Activated B cell treated with CpG ODN at 0.5 μM for 24 hours (primary cell): ENCODE measurements around the gene BBOF1. TPM values are rescaled to one million over a fixed set of nuclear protein-coding genes. Genes with fewer than 3 reads are reported as not detected.

Experiments
- ATAC-seq: fragments of 200-7000 bp; cut with Tn5 transposase; one replicate; pipeline ENCODE4 v1.10.0; 2021; ENCODE audit warnings: low read depth, mild to moderate bottlenecking, moderate library complexity
- CTCF ChIA-PET: fragments of 350-600 bp; sonication (Branson Sonifier 250); formaldehyde crosslinking; loops from one replicate; lab custom pipeline; 2021; ENCODE audit warnings: antibody characterized with exemption; lab: Charles Lee
- POLR2A ChIA-PET: fragments of 350-600 bp; sonication (Branson Sonifier 250); formaldehyde crosslinking; loops from one replicate; lab custom pipeline; 2021; ENCODE audit warnings: antibody characterized with exemption; lab: Charles Lee
- DNase-seq: peaks from one replicate; pipeline ENCODE4 v3.0.0; 2022
- H3K27ac Mint-ChIP-seq: one replicate; pipeline ENCODE4 v1.8.0; 2020; ENCODE audit warnings: mixed read lengths
- H3K27me3 Mint-ChIP-seq: one replicate; pipeline ENCODE4 v1.8.0; 2021; ENCODE audit warnings: mixed read lengths
- H3K36me3 Mint-ChIP-seq: one replicate; pipeline ENCODE4 v1.8.0; 2021; ENCODE audit warnings: low read depth, mixed read lengths
- H3K4me1 Mint-ChIP-seq: one replicate; pipeline ENCODE4 v1.8.0; 2021; ENCODE audit warnings: mixed read lengths
- H3K4me3 Mint-ChIP-seq: one replicate; pipeline ENCODE4 v1.8.0; 2020; ENCODE audit warnings: mild to moderate bottlenecking, mixed read lengths
- H3K9me3 Mint-ChIP-seq: one replicate; pipeline ENCODE4 v1.8.0; 2020; ENCODE audit warnings: mixed read lengths
- CTCF ChIP-seq: fragments of 200-600 bp; IDR thresholded peaks from one replicate; pipeline ENCODE4 v1.8.0; 2022; ENCODE audit warnings: antibody characterized with exemption, mild to moderate bottlenecking
- intact Hi-C: fragments of 100-400 bp; cut with micrococcal nuclease; formaldehyde crosslinking; loops from one replicate; pipeline ENCODE4 v1.15.1; 2024
- total RNA-seq: library from RNA; stranded (reverse); gene quantifications from 2 replicates; pipeline ENCODE4 v1.2.3, GENCODE V29; 2022

The BBOF1 gene
- total RNA-seq, 1 donor from 2014 or later, result 1.6 TPM

DNA sequence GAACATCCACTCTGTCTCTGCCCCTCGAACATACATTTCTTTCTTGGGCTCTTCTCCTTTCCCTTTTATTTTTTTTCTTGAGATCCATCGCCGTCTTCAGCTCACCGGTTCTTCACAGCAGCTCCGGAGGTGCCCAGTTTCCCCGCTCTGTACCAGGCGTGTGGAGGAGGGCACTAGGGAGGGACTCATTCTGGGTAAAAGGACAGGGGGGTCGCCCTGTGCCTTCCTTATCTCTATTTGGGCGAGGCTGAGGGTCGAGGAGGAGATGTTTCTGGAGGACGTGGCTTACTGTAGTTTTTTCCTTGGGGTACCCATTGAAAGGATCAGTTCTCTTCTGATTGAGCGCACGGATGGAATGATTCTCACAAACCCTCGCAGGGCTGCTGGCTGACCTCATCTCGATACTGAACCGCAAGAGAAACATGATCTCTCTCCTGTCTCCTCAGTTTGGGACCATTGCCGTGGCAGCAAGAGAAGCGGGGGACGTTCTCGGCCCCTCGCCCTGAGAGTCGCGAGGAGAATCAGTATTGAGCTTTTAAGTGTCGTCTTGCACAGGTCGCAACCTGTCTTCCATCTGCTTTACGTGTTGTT is 66.0 kb downstream of the BBOF1 start:
- POLR2A ChIA-PET, result interaction anchor here (0.6 to 1.2 kb wide), 4 partner anchors 172 to 1027 kb away, joined by 3 to 10 read pairs (median 3); partner anchors contain the start of genes RBM25 and RIOX1
- no peak for TF ChIP-seq CTCF
- H3K36me3 Mint-ChIP-seq, result peaks cover 18% of the 10 kb centered on the region
- H3K4me1 Mint-ChIP-seq, result peaks cover 37% of the 10 kb centered on the region
- H3K27me3 Mint-ChIP-seq, result no peaks in the 10 kb centered on the region
- intact Hi-C loops, result loop anchor here (2.0 to 10.0 kb wide), 2 partner anchors 440 to 530 kb away; partner anchors contain the start of genes DNAL1 and LTBP2
- DNase-seq (no peak), ATAC-seq (no peak)
- H3K27ac Mint-ChIP-seq, result peak overlapping the region; percentile 93
- peak overlapping the region; percentile 99 for H3K4me3 Mint-ChIP-seq
- H3K9me3 Mint-ChIP-seq, result no peaks in the 10 kb centered on the region
- CTCF ChIA-PET, result no interaction called here

DNA sequence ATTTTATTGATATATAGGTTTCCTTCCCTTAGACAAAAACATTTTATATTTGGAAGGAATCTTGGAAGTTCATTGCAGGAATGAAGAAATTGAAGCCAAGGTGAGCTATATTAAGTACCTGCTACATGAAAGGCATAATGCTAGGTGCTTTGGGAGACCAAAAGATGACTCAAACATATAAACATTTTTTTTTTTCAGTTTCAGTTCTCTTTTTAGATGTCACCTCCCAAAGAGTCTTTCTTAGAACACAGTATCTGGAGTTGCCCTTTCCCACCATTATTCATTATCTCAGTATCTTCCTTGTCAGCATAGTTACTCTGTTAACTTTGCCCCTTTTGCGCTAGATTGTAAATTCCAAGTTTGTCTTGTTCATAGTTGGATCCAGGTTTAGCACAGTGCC is 66.7 kb downstream of the BBOF1 start:
- H3K4me1 Mint-ChIP-seq, result peaks cover 37% of the 10 kb centered on the region
- intact Hi-C loops, result loop anchor here (2.0 to 10.0 kb wide), 2 partner anchors 441 to 529 kb away; partner anchors contain the start of genes DNAL1 and LTBP2
- ChIA-PET CTCF (no interaction called here), POLR2A (interaction anchor here (1.2 kb wide), 1 partner anchor 171 kb away, joined by 10 read pairs; no protein-coding TSS in a partner anchor)
- peak overlapping the region; percentile 93 for H3K27ac Mint-ChIP-seq
- no peaks in the 10 kb centered on the region for H3K9me3 Mint-ChIP-seq
- no peak for ATAC-seq
- no peak for TF ChIP-seq CTCF
- peaks cover 21% of the 10 kb centered on the region for H3K36me3 Mint-ChIP-seq
- H3K27me3 Mint-ChIP-seq, result no peaks in the 10 kb centered on the region
- no peak for DNase-seq
- H3K4me3 Mint-ChIP-seq, result peak overlapping the region; percentile 99

- H3K4me1 Mint-ChIP-seq, result peaks cover 25% of the 10 kb centered on the region
- POLR2A ChIA-PET, result no interaction called here
- H3K36me3 Mint-ChIP-seq, result peaks cover 21% of the 10 kb centered on the region
- no peaks in the 10 kb centered on the region for H3K27me3 Mint-ChIP-seq
- intact Hi-C loops, result loop anchor here (10.0 kb wide), 1 partner anchor 525 kb away; the partner anchor contains the start of gene LTBP2
- ATAC-seq (no peak), DNase-seq (no peak)
- H3K27ac Mint-ChIP-seq, result no peak overlapping the region
- no peak overlapping the region for H3K4me3 Mint-ChIP-seq
- no peaks in the 10 kb centered on the region for H3K9me3 Mint-ChIP-seq
- no peak for TF ChIP-seq CTCF
- CTCF ChIA-PET, result interaction anchor here (0.6 kb wide), 1 partner anchor 828 kb away, joined by 3 read pairs; no protein-coding TSS in a partner anchor
These were observed 70.3 kb downstream of the BBOF1 start for GRCh38 chr14:74089251-74090020.

DNA sequence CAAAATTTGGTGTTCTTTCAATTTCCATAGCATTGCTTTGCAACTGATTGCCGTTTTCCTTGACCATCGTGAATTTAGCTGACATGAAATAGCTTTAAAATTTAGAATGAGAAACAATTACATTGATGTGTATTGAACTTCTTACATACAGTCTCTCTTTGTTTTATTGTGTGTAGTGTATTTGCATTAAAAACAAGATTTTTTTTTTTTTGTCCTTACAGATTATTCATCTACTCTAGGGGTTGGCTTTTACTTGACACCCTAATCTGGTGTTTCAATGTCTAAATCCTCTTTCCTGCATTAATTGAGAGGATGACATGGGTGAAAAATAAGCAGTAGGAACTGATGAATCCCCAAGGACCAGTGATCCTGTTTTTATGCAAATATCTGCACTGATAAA is 86.2 kb downstream of the BBOF1 start:
- POLR2A ChIA-PET, result no interaction called here

More for the DNA sequence above, 86.2 kb downstream of the BBOF1 start:
- Mint-ChIP-seq H3K4me1 (no peaks in the 10 kb centered on the region), H3K4me3 (no peak overlapping the region), H3K9me3 (no peaks in the 10 kb centered on the region), H3K27me3 (no peaks in the 10 kb centered on the region), H3K36me3 (peaks cover 35% of the 10 kb centered on the region), H3K27ac (no peak overlapping the region)
- intact Hi-C loops, result no loop called here
- CTCF ChIA-PET, result no interaction called here
- ATAC-seq (no peak), DNase-seq (no peak)
- TF ChIP-seq CTCF, result no peak
